HepG2 (cell line): ENCODE measurements around the gene NOL4L. TPM values are rescaled to one million over a fixed set of nuclear protein-coding genes. Genes with fewer than 3 reads are reported as not detected.
A peak's percentile ranks its signal among the peaks of the same experiment; 100 is the strongest.

Experiments
- ATF7 ChIP-seq, 2 experiments: fragments of 450-650 bp in 1 of 2; sonication (generic) in 1 of 2; formaldehyde crosslinking in 1 of 2; IDR thresholded peaks; 2 replicates each; pipeline versions ENCODE4 v1.4.0 to v1.6.1; 2016 to 2020; ENCODE audit warnings: antibody characterized with exemption in 1 of 2, mild to moderate bottlenecking in 1 of 2, missing genetic modification reagents in 1 of 2
- ELK4 ChIP-seq: sonication (generic); formaldehyde crosslinking; IDR thresholded peaks from 2 replicates; pipeline ENCODE4 v1.9.0; 2021; ENCODE audit warnings: missing genetic modification reagents, borderline replicate concordance
- ETV6 ChIP-seq: sonication (generic); formaldehyde crosslinking; conservative IDR thresholded peaks from 2 replicates; pipeline ENCODE4 v1.4.0; 2020; ENCODE audit warnings: missing genetic modification reagents
- FOXJ3 ChIP-seq: sonication (generic); formaldehyde crosslinking; IDR thresholded peaks from 2 replicates; pipeline ENCODE4 v1.4.0; 2020; ENCODE audit warnings: missing genetic modification reagents, mild to moderate bottlenecking, borderline replicate concordance
- HDAC1 ChIP-seq: sonication (generic); formaldehyde crosslinking; IDR thresholded peaks from 2 replicates; pipeline ENCODE4 v1.5.1; 2020; ENCODE audit warnings: mild to moderate bottlenecking, missing genetic modification reagents
- HIVEP1 ChIP-seq: sonication (generic); formaldehyde crosslinking; IDR thresholded peaks from 2 replicates; pipeline ENCODE4 v1.4.0; 2020; ENCODE audit warnings: mild to moderate bottlenecking, missing genetic modification reagents
- SIN3B ChIP-seq: fragments of 150-350 bp; IDR thresholded peaks from 2 replicates; pipeline ENCODE4 v1.6.1; 2014; ENCODE audit warnings: low read length
- ZBTB20 ChIP-seq: sonication (generic); formaldehyde crosslinking; IDR thresholded peaks from 2 replicates; pipeline ENCODE4 v1.8.1; 2023; ENCODE audit warnings: missing genetic modification reagents, low read depth, mild to moderate bottlenecking, borderline replicate concordance
- ZKSCAN8 ChIP-seq: IDR thresholded peaks from 2 replicates; pipeline ENCODE4 v1.6.1; 2016; ENCODE audit warnings: borderline replicate concordance, missing genetic modification reagents, missing compliant biosample characterization
- ZMYM3 ChIP-seq: sonication (generic); formaldehyde crosslinking; IDR thresholded peaks from 2 replicates; pipeline ENCODE4 v1.5.1; 2020; ENCODE audit warnings: mild to moderate bottlenecking, missing genetic modification reagents
- ZNF362 ChIP-seq: sonication (generic); formaldehyde crosslinking; IDR thresholded peaks from 2 replicates; pipeline ENCODE4 v1.4.0; 2020; ENCODE audit warnings: missing genetic modification reagents, mild to moderate bottlenecking, borderline replicate concordance
- ZSCAN22 ChIP-seq: sonication (generic); formaldehyde crosslinking; IDR thresholded peaks from 2 replicates; pipeline ENCODE4 v1.4.0; 2020; ENCODE audit warnings: mild to moderate bottlenecking, missing genetic modification reagents
- polyA plus RNA-seq, 8 experiments: library from polyadenylated mRNA; depleted of rRNA in 3 of 8; stranded (reverse) in 7 of 8; unstranded in 1 of 8; fragments of >200 nt; fragmentation: Illumina TruSeq in 4 of 8; extraction: Trizol in 4 of 8; gene quantifications; 2 replicates each; pipeline versions ENCODE4 v1.2.1 to v1.2.3, GENCODE V29; 2011 to 2016; ENCODE audit warnings: low read depth in 4 of 8, missing spikeins in 1 of 8, mixed read lengths in 1 of 8; ENCODE audit not compliant: insufficient read depth in 1 of 8
- total RNA-seq, 5 experiments: library from RNA; depleted of rRNA; stranded (reverse); fragments of >200 nt; fragmentation: Illumina TruSeq; extraction: Trizol; gene quantifications; 2 replicates each; pipeline ENCODE4 v1.2.3, GENCODE V29; 2016; ENCODE audit warnings: low read depth in 1 of 5
- TF ChIP-seq, protein P1 (sequence below): sonication (generic); formaldehyde crosslinking; IDR thresholded peaks from 2 replicates; pipeline ENCODE4 v1.5.0; 2020; ENCODE audit warnings: missing genetic modification reagents
- TF ChIP-seq, protein P2 (sequence below): sonication (generic); formaldehyde crosslinking; IDR thresholded peaks from 2 replicates; pipeline ENCODE4 v1.4.0; 2020; ENCODE audit warnings: mild to moderate bottlenecking, missing genetic modification reagents

Gene NOL4L
- total and polyA plus RNA-seq, 2 of the 13 experiments (the other 11 are each of a cell fraction or from before 2014, with no cell fraction given), result 16.6 to 35.4 TPM

DNA sequence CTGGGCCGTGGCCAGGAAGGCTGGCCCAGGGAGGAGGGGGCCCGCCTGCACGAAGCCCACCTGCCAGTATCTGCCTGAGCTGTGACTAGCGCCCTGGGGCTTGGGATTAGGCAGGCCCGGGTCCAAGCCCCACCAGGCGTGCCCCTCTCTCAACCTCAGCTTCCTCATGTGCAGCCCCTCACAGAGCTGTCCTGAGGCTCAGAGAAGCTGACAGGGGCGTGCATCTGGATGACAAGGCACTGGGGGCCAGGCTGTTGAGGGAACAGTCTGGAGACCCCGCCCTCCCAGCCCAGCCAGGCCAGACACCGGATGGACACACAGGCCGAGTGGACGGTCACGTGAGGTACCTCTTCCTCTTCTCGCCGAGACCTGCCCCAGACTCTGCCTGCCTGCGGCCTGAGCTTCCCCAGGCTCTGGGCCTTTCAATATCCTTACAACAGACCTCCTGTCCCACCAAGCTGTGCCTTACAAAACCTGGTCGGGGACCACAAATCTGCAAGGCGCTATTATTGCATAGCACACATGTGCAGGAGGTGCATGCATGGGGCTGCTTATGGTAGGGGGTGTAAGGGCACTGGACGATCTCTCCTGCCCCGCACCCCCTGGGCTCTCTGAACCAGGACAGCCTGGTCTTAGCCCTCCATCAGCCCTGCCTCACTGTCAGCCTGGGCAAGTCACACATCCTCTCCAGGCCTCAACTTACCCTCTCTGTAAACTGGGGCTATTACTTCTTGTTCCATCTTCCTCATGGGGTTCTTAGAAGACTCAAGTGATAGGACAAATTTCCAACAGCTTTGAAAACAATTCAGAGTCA, 20.0 kb downstream of the NOL4L start (continued):
- TF ChIP-seq HDAC1 (CRISPR knock-in tag) (peak; percentile 18), ZKSCAN8 (CRISPR knock-in tag) (no peak), FOXJ3 (CRISPR knock-in tag) (no peak), HIVEP1 (CRISPR knock-in tag) (peak; percentile 62), ETV6 (no peak), ZNF362 (CRISPR knock-in tag) (no peak), ATF7 (IDR thresholded peaks at IDR 0.05) (no peak), ATF7 (CRISPR knock-in tag; IDR thresholded peaks at IDR 0.05) (0 out of 2 replicates have a peak, but pooled peaks have one; percentile 58), SIN3B (no peak), ELK4 (CRISPR knock-in tag) (no peak), ZBTB20 (CRISPR knock-in tag) (no peak), ZSCAN22 (CRISPR knock-in tag) (no peak), ZMYM3 (CRISPR knock-in tag) (no peak)
- TF ChIP-seq, protein P1, sequence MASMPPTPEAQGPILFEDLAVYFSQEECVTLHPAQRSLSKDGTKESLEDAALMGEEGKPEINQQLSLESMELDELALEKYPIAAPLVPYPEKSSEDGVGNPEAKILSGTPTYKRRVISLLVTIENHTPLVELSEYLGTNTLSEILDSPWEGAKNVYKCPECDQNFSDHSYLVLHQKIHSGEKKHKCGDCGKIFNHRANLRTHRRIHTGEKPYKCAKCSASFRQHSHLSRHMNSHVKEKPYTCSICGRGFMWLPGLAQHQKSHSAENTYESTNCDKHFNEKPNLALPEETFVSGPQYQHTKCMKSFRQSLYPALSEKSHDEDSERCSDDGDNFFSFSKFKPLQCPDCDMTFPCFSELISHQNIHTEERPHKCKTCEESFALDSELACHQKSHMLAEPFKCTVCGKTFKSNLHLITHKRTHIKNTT (CRISPR knock-in tag), result no peak
- TF ChIP-seq, protein P2, sequence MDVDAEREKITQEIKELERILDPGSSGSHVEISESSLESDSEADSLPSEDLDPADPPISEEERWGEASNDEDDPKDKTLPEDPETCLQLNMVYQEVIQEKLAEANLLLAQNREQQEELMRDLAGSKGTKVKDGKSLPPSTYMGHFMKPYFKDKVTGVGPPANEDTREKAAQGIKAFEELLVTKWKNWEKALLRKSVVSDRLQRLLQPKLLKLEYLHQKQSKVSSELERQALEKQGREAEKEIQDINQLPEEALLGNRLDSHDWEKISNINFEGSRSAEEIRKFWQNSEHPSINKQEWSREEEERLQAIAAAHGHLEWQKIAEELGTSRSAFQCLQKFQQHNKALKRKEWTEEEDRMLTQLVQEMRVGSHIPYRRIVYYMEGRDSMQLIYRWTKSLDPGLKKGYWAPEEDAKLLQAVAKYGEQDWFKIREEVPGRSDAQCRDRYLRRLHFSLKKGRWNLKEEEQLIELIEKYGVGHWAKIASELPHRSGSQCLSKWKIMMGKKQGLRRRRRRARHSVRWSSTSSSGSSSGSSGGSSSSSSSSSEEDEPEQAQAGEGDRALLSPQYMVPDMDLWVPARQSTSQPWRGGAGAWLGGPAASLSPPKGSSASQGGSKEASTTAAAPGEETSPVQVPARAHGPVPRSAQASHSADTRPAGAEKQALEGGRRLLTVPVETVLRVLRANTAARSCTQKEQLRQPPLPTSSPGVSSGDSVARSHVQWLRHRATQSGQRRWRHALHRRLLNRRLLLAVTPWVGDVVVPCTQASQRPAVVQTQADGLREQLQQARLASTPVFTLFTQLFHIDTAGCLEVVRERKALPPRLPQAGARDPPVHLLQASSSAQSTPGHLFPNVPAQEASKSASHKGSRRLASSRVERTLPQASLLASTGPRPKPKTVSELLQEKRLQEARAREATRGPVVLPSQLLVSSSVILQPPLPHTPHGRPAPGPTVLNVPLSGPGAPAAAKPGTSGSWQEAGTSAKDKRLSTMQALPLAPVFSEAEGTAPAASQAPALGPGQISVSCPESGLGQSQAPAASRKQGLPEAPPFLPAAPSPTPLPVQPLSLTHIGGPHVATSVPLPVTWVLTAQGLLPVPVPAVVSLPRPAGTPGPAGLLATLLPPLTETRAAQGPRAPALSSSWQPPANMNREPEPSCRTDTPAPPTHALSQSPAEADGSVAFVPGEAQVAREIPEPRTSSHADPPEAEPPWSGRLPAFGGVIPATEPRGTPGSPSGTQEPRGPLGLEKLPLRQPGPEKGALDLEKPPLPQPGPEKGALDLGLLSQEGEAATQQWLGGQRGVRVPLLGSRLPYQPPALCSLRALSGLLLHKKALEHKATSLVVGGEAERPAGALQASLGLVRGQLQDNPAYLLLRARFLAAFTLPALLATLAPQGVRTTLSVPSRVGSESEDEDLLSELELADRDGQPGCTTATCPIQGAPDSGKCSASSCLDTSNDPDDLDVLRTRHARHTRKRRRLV (CRISPR knock-in tag), result no peak
